ENCODE results near the gene SPATA12. TPM values are rescaled to one million over a fixed set of nuclear protein-coding genes. Genes with fewer than 3 reads are reported as not detected.

The SPATA12 gene
- total RNA-seq, 4 donors from 2014 or later = not detected

DNA sequence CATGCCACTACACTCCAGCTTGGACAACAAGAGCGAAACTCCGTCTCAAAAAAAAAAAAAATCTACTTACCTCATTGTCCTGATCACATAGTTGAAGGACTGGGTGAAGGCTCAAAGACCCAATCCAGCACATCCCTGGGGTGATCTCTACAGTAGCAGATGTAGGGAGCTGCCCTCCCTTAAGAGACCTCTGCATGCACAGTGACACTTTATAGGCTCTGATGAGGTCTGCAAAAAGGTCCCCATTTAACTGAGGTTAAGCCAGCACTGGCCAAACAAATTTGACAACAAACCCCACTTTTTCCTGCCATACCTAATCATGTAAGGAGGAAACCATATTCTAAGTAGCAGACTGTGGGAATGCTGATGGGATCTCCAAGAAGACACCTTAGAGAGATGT, 31.1 kb upstream of the SPATA12 start:
- Histone ChIP-seq H3K4me1 (no peaks in the 10 kb centered on the region), H3K4me3 (no peak overlapping the region), H3K36me3 (peaks cover 12% of the 10 kb centered on the region), H3K27ac (no peak overlapping the region), H3K27me3 (no peaks in the 10 kb centered on the region), H3K9me3 (no peaks in the 10 kb centered on the region)
- 93% methylated on average over 2 of the region's 2 CpGs for WGBS
- TF ChIP-seq, protein P1, sequence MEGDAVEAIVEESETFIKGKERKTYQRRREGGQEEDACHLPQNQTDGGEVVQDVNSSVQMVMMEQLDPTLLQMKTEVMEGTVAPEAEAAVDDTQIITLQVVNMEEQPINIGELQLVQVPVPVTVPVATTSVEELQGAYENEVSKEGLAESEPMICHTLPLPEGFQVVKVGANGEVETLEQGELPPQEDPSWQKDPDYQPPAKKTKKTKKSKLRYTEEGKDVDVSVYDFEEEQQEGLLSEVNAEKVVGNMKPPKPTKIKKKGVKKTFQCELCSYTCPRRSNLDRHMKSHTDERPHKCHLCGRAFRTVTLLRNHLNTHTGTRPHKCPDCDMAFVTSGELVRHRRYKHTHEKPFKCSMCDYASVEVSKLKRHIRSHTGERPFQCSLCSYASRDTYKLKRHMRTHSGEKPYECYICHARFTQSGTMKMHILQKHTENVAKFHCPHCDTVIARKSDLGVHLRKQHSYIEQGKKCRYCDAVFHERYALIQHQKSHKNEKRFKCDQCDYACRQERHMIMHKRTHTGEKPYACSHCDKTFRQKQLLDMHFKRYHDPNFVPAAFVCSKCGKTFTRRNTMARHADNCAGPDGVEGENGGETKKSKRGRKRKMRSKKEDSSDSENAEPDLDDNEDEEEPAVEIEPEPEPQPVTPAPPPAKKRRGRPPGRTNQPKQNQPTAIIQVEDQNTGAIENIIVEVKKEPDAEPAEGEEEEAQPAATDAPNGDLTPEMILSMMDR (IDR thresholded peaks at IDR 0.05) = no peak
- TF ChIP-seq POLR2AphosphoS5 (IDR thresholded peaks at IDR 0.05) (no peak), EP300 (IDR thresholded peaks at IDR 0.05) (no peak), POLR2A (IDR thresholded peaks at IDR 0.05) (no peak)
- DNase-seq (ENCODE audit: low spot score in 2 of 2) = no peak

DNA sequence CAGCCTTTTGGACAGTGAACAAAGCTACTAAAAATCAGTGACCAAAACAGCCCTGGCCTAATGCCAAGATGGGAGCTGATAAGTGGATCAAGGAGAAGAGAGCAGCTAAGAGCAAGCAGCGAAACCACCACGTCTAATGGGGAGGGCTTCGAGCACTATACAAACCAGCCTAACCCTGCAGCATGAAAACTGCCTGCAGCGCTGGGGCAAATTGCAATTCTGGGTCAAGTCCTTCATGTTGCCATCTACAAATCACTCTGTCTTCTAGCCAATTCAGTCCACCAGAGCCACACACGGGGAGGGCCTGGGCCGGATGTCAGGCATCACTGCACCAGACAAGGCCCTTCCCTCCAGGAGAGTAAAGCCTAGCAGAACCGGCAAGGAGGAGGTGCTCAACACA, 30.5 kb upstream of the SPATA12 start:
- Histone ChIP-seq H3K36me3 (peaks cover 12% of the 10 kb centered on the region), H3K27me3 (no peaks in the 10 kb centered on the region), H3K27ac (no peak overlapping the region), H3K4me3 (no peak overlapping the region), H3K4me1 (no peaks in the 10 kb centered on the region), H3K9me3 (no peaks in the 10 kb centered on the region)
- no peak for DNase-seq (ENCODE audit: low spot score in 2 of 2)
- WGBS = 79% methylated on average over 7 of the region's 7 CpGs
- TF ChIP-seq, protein P1 (IDR thresholded peaks at IDR 0.05) = no peak
- no peak for TF ChIP-seq POLR2AphosphoS5 (IDR thresholded peaks at IDR 0.05)
- TF ChIP-seq EP300 (IDR thresholded peaks at IDR 0.05) = no peak
- TF ChIP-seq POLR2A (IDR thresholded peaks at IDR 0.05) = no peak

DNA sequence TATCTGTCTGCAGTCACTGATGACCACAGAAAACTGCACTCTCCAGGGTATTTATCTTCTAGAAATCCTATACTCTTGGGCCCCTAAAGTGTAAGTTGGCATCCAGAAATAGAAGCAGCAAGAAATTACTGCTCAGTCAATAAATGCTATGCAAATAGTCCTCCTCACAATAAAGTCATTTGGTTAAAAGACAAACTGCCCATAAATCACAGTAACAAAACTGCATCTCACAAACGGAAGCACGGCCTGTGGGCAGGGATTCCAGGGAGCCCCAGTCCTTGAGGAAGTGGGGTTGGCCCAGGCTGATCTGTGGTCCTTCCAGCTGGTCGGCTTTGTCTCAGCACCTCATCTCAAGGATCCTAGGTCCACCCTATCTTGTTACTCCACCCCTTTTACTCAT, 29.7 kb upstream of the SPATA12 start:
- Histone ChIP-seq H3K27ac (no peak overlapping the region), H3K9me3 (no peaks in the 10 kb centered on the region), H3K27me3 (no peaks in the 10 kb centered on the region), H3K36me3 (peaks cover 12% of the 10 kb centered on the region), H3K4me1 (no peaks in the 10 kb centered on the region), H3K4me3 (no peak overlapping the region)
- TF ChIP-seq EP300 (IDR thresholded peaks at IDR 0.05) (no peak), POLR2A (IDR thresholded peaks at IDR 0.05) (no peak), POLR2AphosphoS5 (IDR thresholded peaks at IDR 0.05) (no peak)
- TF ChIP-seq, protein P1 (IDR thresholded peaks at IDR 0.05) = no peak
- no peak for DNase-seq (ENCODE audit: low spot score in 2 of 2)
- 68% methylated on average over 3 of the region's 3 CpGs for WGBS

DNA sequence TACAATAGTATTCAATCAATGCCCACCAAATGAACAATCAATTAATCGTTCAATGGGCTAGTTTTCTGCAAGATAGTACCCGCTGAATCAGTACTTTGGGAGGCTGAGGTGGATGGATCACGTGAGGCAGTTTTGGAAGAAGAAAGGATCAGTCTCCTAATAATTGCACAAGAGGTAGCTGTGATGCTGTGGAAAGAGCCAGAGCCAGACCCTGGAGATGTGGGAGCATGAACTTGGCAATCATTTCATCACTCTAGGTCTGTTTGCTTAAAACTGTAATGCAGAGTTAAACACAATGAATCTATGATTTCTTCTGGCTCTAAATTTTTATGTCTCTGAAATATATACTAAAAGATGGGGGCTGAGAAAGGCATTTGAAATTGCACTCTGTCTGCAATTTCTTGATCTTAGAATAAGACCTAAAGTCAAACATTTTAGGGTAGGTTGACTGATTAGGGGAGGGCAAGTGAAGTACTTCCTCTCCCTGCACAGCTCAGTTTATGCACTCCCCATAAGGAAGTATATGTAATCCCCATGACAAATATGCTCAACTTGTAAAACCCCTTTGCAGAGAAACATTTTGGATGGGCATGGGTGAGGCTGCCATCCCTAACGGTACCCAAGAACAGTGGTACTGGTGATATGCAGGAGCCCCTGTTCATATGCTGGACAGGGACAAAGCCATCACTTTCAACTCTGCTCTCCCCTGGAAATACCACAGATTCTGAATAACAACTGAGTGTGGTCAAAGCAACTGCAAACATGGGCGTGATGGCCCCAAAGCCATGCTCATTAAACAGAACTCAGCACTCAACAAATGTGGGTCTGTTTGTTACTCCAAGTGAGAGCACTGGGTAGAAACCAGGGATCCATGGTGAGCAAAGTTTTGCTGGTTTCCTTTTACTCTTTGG, 28.6 kb upstream of the SPATA12 start:
- 93% methylated on average over 5 of the region's 5 CpGs for WGBS
- Histone ChIP-seq H3K36me3 (peaks cover 12% of the 10 kb centered on the region), H3K27ac (no peak overlapping the region), H3K27me3 (no peaks in the 10 kb centered on the region), H3K9me3 (no peaks in the 10 kb centered on the region), H3K4me3 (no peak overlapping the region), H3K4me1 (no peaks in the 10 kb centered on the region)
- TF ChIP-seq POLR2A (IDR thresholded peaks at IDR 0.05) (no peak), POLR2AphosphoS5 (IDR thresholded peaks at IDR 0.05) (no peak), EP300 (IDR thresholded peaks at IDR 0.05) (no peak)
- TF ChIP-seq, protein P1 (IDR thresholded peaks at IDR 0.05) = no peak
- DNase-seq (ENCODE audit: low spot score in 2 of 2) = no peak

DNA sequence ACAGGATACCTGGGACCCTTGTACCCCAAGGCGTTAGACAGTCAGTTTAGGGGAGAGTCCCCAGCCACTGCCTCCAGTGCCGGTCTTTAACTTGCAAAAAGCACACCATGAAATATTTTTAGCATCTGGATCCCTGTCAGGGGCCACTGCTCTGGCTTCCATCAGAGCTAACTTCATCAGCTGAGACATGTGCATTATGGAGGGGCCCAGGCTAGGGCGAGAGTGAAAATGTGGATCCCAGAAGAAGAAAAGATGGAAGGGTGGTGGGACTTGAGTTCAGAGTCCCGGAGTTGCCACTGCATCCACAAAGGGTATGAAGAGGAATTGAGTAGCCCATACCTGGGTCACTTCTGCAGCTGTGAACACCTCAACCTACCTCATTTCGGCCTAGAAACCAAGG, 23.5 kb upstream of the SPATA12 start:
- TF ChIP-seq POLR2AphosphoS5 (IDR thresholded peaks at IDR 0.05) = no peak
- WGBS = 82% methylated on average over 5 of the region's 5 CpGs

More for the DNA sequence above, 23.5 kb upstream of the SPATA12 start:
- Histone ChIP-seq H3K4me1 (peaks cover 8% of the 10 kb centered on the region), H3K27me3 (no peaks in the 10 kb centered on the region), H3K9me3 (no peaks in the 10 kb centered on the region), H3K4me3 (no peak overlapping the region), H3K36me3 (peaks cover 9% of the 10 kb centered on the region), H3K27ac (no peak overlapping the region)
- DNase-seq (ENCODE audit: low spot score in 2 of 2) = no peak

Data from suprapubic skin (tissue), 4 donors.